GM23248 (cell line): ENCODE measurements around the gene KRT33B. TPM values are rescaled to one million over a fixed set of nuclear protein-coding genes. Genes with fewer than 3 reads are reported as not detected.
"Not testable (repeated sequence)": the region's sequence is repeated elsewhere in the genome, so short reads cannot be mapped to it uniquely, and the experiment has no call there.

ENCODE experiments used
- DNase-seq: peaks from one replicate; pipeline ENCODE4 v3.0.0-alpha.2; 2015
- H2AFZ ChIP-seq: fragments of 200-600 bp; sonication (generic); 2 replicates; pipeline ENCODE4 v1.6.1; 2016; ENCODE audit warnings: antibody characterized with exemption
- H3F3A ChIP-seq: fragments of 200-600 bp; sonication (generic); 2 replicates; pipeline ENCODE4 v1.6.1; 2016; ENCODE audit warnings: mild to moderate bottlenecking, antibody characterized with exemption, mixed run types; ENCODE audit not compliant: insufficient read depth
- H3K27ac ChIP-seq: fragments of 200-600 bp; sonication (generic); 2 replicates; pipeline ENCODE4 v1.5.1; 2016; ENCODE audit warnings: mild to moderate bottlenecking
- H3K27me3 ChIP-seq: fragments of 200-600 bp; sonication (generic); replicated peaks from 2 replicates; pipeline ENCODE4 v1.6.1; 2016; ENCODE audit warnings: mild to moderate bottlenecking; ENCODE audit not compliant: insufficient read depth
- H3K36me3 ChIP-seq: fragments of 200-600 bp; sonication (generic); 2 replicates; pipeline ENCODE4 v1.6.1; 2016; ENCODE audit warnings: low read depth, mild to moderate bottlenecking
- H3K4me1 ChIP-seq: fragments of 200-600 bp; sonication (generic); 2 replicates; pipeline ENCODE4 v1.6.1; 2016; ENCODE audit warnings: mild to moderate bottlenecking; ENCODE audit not compliant: insufficient read depth
- H3K4me2 ChIP-seq: fragments of 200-600 bp; sonication (generic); one replicate; pipeline ENCODE4 v1.6.1; 2016; ENCODE audit warnings: mild to moderate bottlenecking; ENCODE audit not compliant: unreplicated experiment
- H3K4me3 ChIP-seq: fragments of 200-600 bp; sonication (generic); 2 replicates; pipeline ENCODE4 v1.5.1; 2016; ENCODE audit warnings: mild to moderate bottlenecking
- H3K79me2 ChIP-seq: fragments of 200-600 bp; sonication (generic); 2 replicates; pipeline ENCODE4 v1.6.1; 2016; ENCODE audit warnings: mild to moderate bottlenecking; ENCODE audit not compliant: insufficient read depth
- H3K9ac ChIP-seq: fragments of 200-600 bp; sonication (generic); 2 replicates; pipeline ENCODE4 v1.6.1; 2016; ENCODE audit warnings: mild to moderate bottlenecking
- H3K9me2 ChIP-seq: fragments of 200-600 bp; sonication (generic); 2 replicates; pipeline ENCODE4 v1.6.1; 2016; ENCODE audit warnings: mixed run types, mild to moderate bottlenecking, moderate library complexity; ENCODE audit not compliant: insufficient read depth
- H3K9me3 ChIP-seq: fragments of 200-600 bp; sonication (generic); one replicate; pipeline ENCODE4 v1.6.1; 2017; ENCODE audit warnings: low read depth
- H4K20me1 ChIP-seq: fragments of 200-600 bp; sonication (generic); 2 replicates; pipeline ENCODE4 v1.6.0; 2016; ENCODE audit not compliant: insufficient read depth
- EZH2 ChIP-seq: fragments of 200-600 bp; sonication (generic); IDR thresholded peaks from 2 replicates; pipeline ENCODE4 v1.6.1; 2018; ENCODE audit warnings: antibody characterized with exemption, mild to moderate bottlenecking; ENCODE audit not compliant: insufficient read depth, poor library complexity, severe bottlenecking
- EZH2phosphoT487 ChIP-seq: fragments of 200-600 bp; sonication (generic); IDR thresholded peaks from 2 replicates; pipeline ENCODE4 v1.6.1; 2018; ENCODE audit warnings: antibody characterized with exemption, moderate library complexity, mild to moderate bottlenecking, low read depth; ENCODE audit not compliant: insufficient read depth
- WGBS, 2 experiments: methylation state at CpG; one replicate each; pipeline ENCODE4 v1.1.6; 2015 to 2017; ENCODE audit warnings: low lambda C conversion rate in 2 of 2, low coverage in 1 of 2; ENCODE audit errors: missing lambda C conversion rate in 2 of 2; 5-methylcytosine and 5-hydroxymethylcytosine counted together
- in situ Hi-C: fragments of 300-500 bp; cut with MboI; formaldehyde crosslinking; loops from 2 replicates; pipeline ENCODE4 v1.15.0; 2020
- polyA plus RNA-seq: library from polyadenylated mRNA; unstranded; fragments of >200 nt; fragmentation: Nextera tagmentation; extraction: Ambion mirVana; gene quantifications from 2 replicates; pipeline ENCODE4 v1.2.1, GENCODE V29; 2016
- total RNA-seq: library from RNA; depleted of rRNA; stranded (reverse); fragments of >200 nt; shearing (Covaris generic); gene quantifications from 2 replicates; pipeline ENCODE4 v1.2.3, GENCODE V29; 2014

KRT33B gene
- total and polyA plus RNA-seq, 2 experiments from 2014 or later: 0.76 to 1.0 TPM

- Histone ChIP-seq H3K4me3 (no peak overlapping the region), H3K4me1 (no peaks in the 10 kb centered on the region), H3K79me2 (no peaks in the 10 kb centered on the region), H3F3A (no peaks in the 10 kb centered on the region), H3K9ac (no peak overlapping the region), H3K9me3 (no peaks in the 10 kb centered on the region), H3K27ac (no peak overlapping the region), H3K36me3 (no peaks in the 10 kb centered on the region), H3K27me3 (no peaks in the 10 kb centered on the region), H3K9me2 (no peaks in the 10 kb centered on the region), H3K4me2 (no peak overlapping the region), H2AFZ (no peak overlapping the region), H4K20me1 (no peaks in the 10 kb centered on the region)
- TF ChIP-seq EZH2phosphoT487 (no peak), EZH2 (no peak)
- DNase-seq: no peak
- in situ Hi-C loops: no loop called here
- WGBS, 2 experiments: 55 to 60% methylated on average over 2 of the region's 2 CpGs
Observed at GRCh38 chr17:41351177-41351576, 18.4 kb downstream of the KRT33B start.

- H4K20me1 ChIP-seq, in situ Hi-C loops, H3F3A ChIP-seq, H3K79me2 ChIP-seq, H3K27me3 ChIP-seq, H3K27ac ChIP-seq, H3K36me3 ChIP-seq, H2AFZ ChIP-seq, H3K4me1 ChIP-seq, H3K4me2 ChIP-seq, H3K4me3 ChIP-seq, H3K9me2 ChIP-seq, H3K9me3 ChIP-seq, H3K9ac ChIP-seq, DNase-seq: not testable (repeated sequence)
- 87 to 89% methylated on average over 16 of the region's 16 CpGs for WGBS, 2 experiments
Observed at GRCh38 chr17:41350381-41350878, 19.2 kb downstream of the KRT33B start, which contains the start of gene KRT33A. TSS of gene KRT33A (minus strand) at chr17:41350828. CDS start at chr17:41350767, 61 bp downstream.

- Histone ChIP-seq H3K4me1 (no peaks in the 10 kb centered on the region), H3K79me2 (no peaks in the 10 kb centered on the region), H3K9ac (no peak overlapping the region), H3K27me3 (no peaks in the 10 kb centered on the region), H4K20me1 (no peaks in the 10 kb centered on the region), H3F3A (no peaks in the 10 kb centered on the region), H3K36me3 (no peaks in the 10 kb centered on the region), H3K4me3 (no peak overlapping the region), H3K9me2 (no peaks in the 10 kb centered on the region), H2AFZ (no peak overlapping the region), H3K9me3 (no peaks in the 10 kb centered on the region), H3K4me2 (no peak overlapping the region), H3K27ac (no peak overlapping the region)
- WGBS, 2 experiments: 73% methylated on average over 7 of the region's 7 CpGs
- no peak for DNase-seq
- in situ Hi-C loops: loop anchor here (25.0 kb wide), 1 partner anchor 314 kb away; no protein-coding TSS in a partner anchor
- no peak for TF ChIP-seq EZH2
- no peak for TF ChIP-seq EZH2phosphoT487
Observed at GRCh38 chr17:41347869-41348760, 21.5 kb downstream of the KRT33B start.

- H3K27ac ChIP-seq, DNase-seq, H3K4me2 ChIP-seq, H3K9ac ChIP-seq, H3K27me3 ChIP-seq, H3K9me2 ChIP-seq, H3F3A ChIP-seq, H3K9me3 ChIP-seq, H3K36me3 ChIP-seq, H4K20me1 ChIP-seq, H3K79me2 ChIP-seq, H3K4me3 ChIP-seq, H3K4me1 ChIP-seq, H2AFZ ChIP-seq: not testable (repeated sequence)
- WGBS, 2 experiments: 84 to 88% methylated on average over 14 to 16 of the region's 16 CpGs
- in situ Hi-C loops: loop anchor here (25.0 kb wide), 1 partner anchor 316 kb away; no protein-coding TSS in a partner anchor
Observed at GRCh38 chr17:41346421-41346820, 23.2 kb downstream of the KRT33B start.
